ENCODE results near the gene UNC13B.

The UNC13B gene

GRCh38 chr9:35254237-35254636, 92.4 kb downstream of the UNC13B start:
- no peak for TF ChIP-seq CTCF (IDR thresholded peaks at IDR 0.05; ENCODE audit: low read length, missing control alignments)
- no peak overlapping the region for H3K4me3 ChIP-seq (replicated peaks; ENCODE audit: low read depth, low read length)
- no peak for DNase-seq (ENCODE audit: low read depth)

- TF ChIP-seq CTCF (IDR thresholded peaks at IDR 0.05; ENCODE audit: low read length, missing control alignments), result no peak
- no peak overlapping the region for H3K4me3 ChIP-seq (replicated peaks; ENCODE audit: low read depth, low read length)
- DNase-seq (ENCODE audit: low read depth), result no peak
These were observed 93.4 kb downstream of the UNC13B start for GRCh38 chr9:35254984-35255857.

- H3K4me3 ChIP-seq (replicated peaks; ENCODE audit: low read depth, low read length), result no peak overlapping the region
- DNase-seq (ENCODE audit: low read depth), result no peak
- TF ChIP-seq CTCF (IDR thresholded peaks at IDR 0.05; ENCODE audit: low read length, missing control alignments), result no peak
These were observed 96.3 kb downstream of the UNC13B start for GRCh38 chr9:35257986-35258659.

- peak; percentile 87 for DNase-seq (ENCODE audit: low read depth)
- H3K4me3 ChIP-seq (replicated peaks; ENCODE audit: low read depth, low read length), result no peak overlapping the region
- peak; percentile 89 for TF ChIP-seq CTCF (IDR thresholded peaks at IDR 0.05; ENCODE audit: low read length, missing control alignments)
These were observed 97.1 kb downstream of the UNC13B start for GRCh38 chr9:35258660-35259474.

- no peak for TF ChIP-seq CTCF (IDR thresholded peaks at IDR 0.05; ENCODE audit: low read length, missing control alignments)
- H3K4me3 ChIP-seq (replicated peaks; ENCODE audit: low read depth, low read length), result no peak overlapping the region
- no peak for DNase-seq (ENCODE audit: low read depth)
These were observed 98.4 kb downstream of the UNC13B start for GRCh38 chr9:35260186-35260585.

- DNase-seq (ENCODE audit: low read depth), result no peak
- TF ChIP-seq CTCF (IDR thresholded peaks at IDR 0.05; ENCODE audit: low read length, missing control alignments), result no peak
- H3K4me3 ChIP-seq (replicated peaks; ENCODE audit: low read depth, low read length), result no peak overlapping the region
These were observed 100.3 kb downstream of the UNC13B start for GRCh38 chr9:35262064-35262463.
